COLO668 (cell line): Measurements from ENCODE around the gene DENND2A.
A peak's percentile ranks its signal among the peaks of the same experiment; 100 is the strongest.
"Not testable (repeated sequence)": the region's sequence is repeated elsewhere in the genome, so short reads cannot be mapped to it uniquely, and the experiment has no call there.

ENCODE experiments used
- DNase-seq: peaks from one replicate; lab custom pipeline; 2025; ENCODE audit not compliant: unreplicated experiment; lab: John Stamatoyannopoulos, UW

The DENND2A gene

GRCh38 chr7:140517546-140518369 lies 122.9 kb downstream of the DENND2A start:
- DNase-seq, result peak; percentile 90

DNA sequence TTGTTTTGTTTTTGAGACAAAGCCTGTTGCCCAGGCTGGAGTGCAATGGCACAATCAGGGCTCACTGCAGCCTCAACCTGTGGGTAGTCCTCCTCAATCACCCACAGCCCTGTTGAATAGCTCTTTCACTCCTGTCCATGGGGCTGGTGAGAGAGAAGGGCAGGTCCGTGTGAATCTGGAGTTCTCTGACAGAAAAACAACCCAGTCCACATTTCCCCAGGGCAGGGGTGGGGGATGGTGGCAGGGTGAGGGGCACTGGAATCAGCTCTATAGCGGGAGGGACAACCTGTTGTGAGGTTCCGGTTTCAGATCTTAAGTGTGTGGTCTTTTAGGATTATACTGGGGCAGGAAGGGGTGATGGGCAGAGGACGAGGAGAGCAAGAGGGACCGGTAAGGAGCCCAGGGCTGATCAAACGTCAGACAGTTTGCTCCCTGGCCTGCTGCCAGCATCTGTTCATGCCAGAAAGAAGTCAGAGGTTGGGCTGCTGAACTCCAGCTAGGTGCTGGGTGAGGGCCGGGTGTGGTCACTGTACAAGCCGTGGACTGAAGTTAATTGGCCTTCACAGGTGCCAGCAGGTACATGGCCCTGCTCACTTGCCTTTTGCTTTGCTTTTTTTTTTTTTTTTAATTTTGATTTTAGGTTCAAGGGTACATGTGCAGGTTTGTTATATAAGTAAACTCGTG lies 128.2 kb downstream of the DENND2A start:
- peak; percentile 91 for DNase-seq

DNA sequence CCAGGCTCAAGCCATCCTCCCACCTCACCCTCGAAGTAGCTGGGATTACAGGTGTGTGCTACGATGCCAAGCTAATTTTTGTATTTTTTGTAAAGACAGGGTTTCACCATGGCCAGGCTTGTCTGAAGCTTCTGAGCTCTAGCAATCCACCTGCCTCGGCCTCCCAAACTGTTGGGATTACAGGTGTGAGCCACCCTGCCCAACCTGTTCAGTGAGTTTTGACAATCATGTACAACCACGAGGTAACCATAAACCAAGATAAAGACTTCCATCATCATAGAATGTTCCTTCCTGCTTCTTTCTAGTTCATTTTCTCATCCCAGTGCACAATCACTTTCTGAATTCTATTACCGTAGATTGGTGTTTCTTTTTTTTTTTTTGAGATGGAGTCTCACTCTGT lies 130.8 kb downstream of the DENND2A start:
- peak; percentile 25 for DNase-seq

DNA sequence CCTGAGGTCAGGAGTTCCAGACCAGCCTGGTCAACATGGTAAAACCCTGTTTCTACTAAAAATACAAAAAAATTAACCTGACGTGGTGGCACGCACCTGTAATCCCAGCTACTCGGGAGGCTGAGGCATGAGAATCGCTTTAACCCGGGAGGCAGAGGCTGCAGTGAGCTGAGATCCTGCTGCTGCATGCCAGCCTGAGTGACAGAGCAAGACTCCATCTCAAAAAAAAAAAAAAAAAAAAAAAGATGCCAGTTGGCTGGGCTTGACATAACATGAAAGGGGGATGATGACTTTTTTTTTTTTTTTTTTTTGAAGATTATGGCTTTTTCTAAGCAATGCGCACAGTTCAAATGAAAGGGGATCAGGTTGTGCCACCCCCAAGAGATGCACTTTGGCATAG lies 133.1 kb downstream of the DENND2A start:
- not testable (repeated sequence) for DNase-seq

DNA sequence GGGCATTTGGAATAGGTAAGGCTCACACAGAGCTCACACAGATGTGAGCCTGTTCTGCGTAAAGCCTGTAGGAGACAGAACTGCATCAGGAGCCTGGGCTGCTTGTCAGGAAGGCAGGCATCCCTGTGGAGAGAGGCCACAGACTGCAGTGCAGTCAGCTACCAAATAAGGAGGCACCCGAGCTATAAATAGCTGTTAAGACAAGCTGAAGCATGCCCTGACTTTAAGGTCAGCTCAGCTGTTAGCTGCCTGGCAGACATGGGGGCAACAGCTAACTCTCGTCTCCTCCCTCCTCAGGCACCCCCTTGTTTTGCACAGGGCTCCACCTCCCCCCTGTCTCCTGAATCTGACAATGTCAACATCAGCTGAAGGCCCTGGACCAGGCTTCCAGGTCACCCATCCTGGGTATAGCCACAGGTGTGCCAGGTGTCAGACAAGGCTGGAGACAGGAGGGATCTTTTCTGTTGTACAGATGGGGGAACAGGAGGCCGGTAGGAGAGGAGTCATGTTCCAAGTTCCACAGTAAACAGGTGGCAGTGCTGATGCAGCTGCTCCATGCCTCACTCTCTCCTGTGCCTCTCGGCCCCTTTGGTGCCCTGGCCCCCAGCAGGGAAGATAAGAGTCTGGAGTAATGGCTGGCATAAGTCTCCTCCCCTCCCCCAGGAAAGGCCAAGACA lies 133.7 kb downstream of the DENND2A start:
- peak; percentile 91 for DNase-seq

DNA sequence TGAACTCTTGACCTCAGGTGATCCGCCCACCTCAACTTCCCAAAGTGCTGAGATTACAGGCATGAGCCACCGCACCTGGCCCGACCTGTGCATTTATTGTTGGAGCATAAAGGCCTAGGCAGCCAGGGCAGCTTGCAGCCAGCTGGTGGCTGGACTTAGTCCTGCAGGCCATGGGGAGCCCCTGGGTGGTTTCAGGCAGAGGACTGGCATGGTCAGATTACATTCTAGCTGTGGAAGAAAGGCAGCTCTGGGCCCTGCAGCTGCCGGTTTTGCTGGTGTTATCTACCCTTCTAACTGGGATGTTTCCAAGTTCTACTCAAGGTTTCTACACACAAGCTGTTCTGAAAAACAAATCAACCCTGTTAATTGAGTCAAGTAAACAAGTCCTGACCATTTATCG lies 138.6 kb downstream of the DENND2A start:
- peak; percentile 61 for DNase-seq

DNA sequence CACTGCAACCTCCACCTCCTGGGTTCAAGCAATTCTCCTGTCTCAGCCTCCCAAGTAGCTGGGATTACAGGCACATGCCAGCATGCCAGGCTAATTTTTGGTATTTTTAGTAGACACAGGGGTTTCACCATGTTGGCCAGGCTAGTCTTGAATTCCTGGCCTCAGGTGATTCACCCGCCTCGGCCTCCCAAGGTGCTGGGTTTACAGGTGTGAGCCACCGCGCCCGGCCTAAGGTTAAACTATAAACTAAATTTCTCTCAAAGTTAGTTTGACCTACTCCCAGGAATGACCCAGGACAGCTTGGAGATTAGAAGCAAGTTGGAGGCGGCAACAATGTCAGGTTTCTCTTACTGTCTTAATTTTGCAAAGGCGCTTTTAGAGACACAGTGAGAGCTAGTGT lies 142.8 kb downstream of the DENND2A start:
- DNase-seq, result not testable (repeated sequence)

DNA sequence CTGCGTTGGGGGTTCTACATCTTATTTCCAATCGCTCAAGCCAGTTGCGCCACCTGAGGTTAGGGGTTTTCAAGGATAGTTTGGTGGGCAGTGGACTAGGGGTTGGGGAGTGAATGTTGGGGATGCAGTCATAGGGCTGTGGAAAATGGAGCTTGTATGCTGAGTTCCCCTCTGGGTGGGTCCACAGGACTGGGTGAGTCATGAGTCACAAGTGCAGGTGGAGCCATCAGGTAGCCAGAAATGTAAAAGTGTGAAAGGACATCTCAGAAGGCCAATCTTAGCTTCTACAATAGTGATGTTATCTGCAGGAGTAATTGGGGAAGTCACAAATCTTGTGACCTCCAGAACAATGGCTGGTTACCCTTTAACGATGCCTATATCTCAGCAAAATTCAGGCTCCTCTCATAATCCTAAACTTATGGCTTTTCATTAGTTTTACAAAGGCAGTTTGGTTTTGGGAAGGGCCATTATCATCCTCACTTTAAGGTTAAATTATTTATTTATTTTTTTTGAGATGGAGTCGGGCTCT lies 143.3 kb downstream of the DENND2A start:
- DNase-seq, result no peak

GRCh38 chr7:140495514-140496097 lies 145.0 kb downstream of the DENND2A start:
- no peak for DNase-seq

- no peak for DNase-seq
Measured at GRCh38 chr7:140494867-140495266, 145.7 kb downstream of the DENND2A start.

DNA sequence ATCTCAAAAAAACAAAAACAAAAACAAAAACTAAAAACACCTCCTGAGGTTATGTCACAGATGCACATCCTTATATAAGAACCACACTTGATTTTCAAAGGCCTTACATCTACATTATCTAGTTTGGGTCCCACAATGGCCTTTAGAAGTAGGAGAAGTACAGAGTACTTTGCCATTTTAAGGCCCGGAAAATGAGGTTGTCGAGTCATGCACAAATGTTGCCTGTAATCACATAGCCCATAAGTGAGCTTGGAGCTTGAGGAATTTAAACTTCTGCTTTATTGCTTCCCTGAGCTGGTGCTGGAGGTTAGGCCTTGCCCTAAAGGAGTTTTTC lies 151.6 kb downstream of the DENND2A start:
- no peak for DNase-seq

DNA sequence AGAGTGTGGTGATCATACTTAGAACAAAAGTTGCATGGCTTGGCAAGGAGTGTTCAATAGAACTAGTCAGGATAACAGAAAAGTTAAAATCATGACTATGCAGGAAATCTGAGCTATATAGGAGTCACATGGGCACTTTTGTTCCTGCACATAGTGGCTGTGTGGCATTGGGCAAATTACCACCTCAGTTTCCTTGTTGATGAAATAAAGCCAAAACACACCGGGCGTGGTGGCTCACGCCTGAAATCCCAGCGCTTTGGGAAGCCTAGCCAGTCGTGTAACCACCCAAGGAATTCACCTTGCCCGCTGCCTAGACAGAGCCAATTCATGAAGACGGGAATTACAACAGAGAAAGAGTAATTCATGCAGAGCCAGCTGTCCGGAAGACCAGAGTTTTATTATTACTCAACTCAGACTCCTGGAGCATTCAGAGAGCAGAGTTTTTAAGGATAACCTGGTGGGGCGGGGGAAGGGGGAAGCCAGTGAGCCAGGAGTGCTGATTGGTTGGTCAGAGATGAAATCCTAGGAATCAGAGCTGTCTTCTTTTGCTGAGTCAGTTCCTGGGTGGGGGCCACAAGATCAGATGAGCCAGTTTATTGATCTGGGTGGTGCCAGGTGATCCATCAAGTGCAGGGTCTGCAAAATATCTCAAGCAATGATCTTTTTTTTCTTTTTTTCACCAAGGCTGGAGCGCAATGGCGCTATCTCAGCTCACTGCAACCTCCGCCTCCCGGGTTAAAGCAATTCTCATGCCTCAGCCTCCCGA lies 154.9 kb downstream of the DENND2A start:
- DNase-seq, result no peak

DNA sequence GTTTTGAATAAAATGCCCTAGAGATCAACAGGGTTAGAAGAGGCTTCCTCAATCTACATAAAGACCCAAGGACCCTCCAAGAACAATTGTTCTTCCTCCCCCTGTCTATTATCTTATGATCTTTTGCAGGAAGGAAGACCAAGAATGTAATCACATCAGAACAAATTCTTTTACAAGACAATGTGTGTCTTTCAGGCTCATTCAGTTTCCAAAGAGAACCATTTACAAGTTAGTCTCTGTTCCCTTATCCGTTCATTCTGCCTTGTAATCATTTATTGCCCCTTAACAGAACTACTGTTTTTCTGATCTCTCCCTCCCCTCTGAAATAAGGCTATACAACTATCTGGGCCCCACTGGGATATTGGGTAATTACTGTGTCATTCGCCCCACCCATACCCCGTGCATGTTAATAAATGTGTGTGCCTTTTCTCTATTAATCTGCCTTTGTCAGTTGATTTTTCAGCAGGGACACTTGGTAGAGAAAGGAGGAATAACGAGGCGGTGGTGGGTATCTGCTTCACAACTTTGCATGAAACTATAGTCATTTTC lies 155.6 kb downstream of the DENND2A start:
- no peak for DNase-seq

- DNase-seq, result no peak
Measured at GRCh38 chr7:140484479-140484878, 156.1 kb downstream of the DENND2A start.

- no peak for DNase-seq
Measured at GRCh38 chr7:140479739-140480084, 160.9 kb downstream of the DENND2A start.

- DNase-seq, result peak; percentile 98
Measured at GRCh38 chr7:140479062-140479738, 161.4 kb downstream of the DENND2A start, which contains the start of gene MKRN1. Gene MKRN1 (minus strand): TSS chr7:140479505. CDS start chr7:140479344, 161 bp downstream.

DNA sequence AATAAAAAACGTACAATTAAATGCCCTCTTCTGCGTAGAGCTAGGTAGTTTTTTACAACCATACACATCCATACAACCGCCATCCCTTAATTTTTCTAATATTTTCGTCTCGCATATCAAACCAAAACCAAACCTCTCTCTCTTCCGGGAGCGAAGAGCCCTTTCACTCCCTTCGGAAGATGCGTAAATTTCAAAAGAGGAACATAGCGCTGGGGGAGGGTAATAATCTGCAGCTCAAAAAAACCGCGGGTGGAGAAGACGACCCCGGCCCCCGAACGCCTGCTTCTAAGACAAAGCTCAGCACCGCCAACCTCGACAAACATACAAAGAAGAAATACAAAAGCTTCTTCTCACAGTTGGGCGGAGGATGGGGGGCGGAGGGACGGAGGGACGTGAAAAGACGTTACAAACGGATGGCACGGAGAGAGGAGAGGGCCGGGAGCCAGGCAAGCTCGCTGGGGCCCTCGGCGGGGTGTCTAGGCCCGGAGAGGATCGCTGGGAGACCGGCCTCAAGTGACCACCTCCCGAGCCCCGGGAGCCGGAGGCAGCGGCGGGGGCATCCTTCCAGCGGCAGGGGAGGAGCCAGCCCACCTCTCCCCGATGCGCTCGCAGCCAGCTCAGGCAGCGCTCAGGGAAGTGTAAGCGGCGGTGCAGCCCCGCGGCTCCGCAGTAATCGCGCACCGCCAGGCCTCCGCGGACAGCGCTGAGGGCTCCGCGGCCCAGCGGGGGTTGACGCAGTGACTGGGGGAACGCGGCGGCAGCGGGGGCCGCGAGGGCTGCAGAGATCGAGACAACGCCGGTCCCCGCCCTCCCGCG lies 162.2 kb downstream of the DENND2A start:
- DNase-seq, result peak; percentile 80

DNA sequence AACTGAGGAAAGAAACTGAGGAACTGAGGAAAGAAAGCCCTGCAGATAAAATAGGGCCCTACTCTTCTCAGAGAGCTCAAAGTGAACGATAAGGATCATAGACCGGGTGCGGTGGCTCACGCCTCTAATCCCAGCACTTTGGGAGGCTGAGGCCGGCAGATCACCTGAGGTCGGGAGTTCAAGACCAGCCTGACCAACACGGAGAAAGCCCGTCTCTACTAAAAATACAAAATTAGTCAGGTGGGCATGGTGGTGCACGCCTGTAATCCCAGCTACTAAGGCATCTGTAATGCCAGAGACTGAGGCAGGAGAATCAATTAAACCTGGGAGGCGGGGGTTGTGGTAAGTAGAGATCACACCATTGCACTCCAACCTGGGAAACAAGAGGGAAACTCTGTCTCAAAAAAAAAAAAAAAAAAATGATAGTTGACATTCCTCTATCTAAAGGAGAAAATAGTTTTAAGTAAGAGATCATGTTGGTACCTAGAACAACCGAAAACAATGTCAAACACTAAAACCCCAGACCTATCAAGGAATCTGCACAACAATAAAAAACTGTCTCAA lies 163.8 kb downstream of the DENND2A start:
- DNase-seq, result no peak
